ENCODE results near the gene MCC. TPM values are rescaled to one million over a fixed set of nuclear protein-coding genes. Genes with fewer than 3 reads are reported as not detected.
"Not testable (repeated sequence)": the region's sequence is repeated elsewhere in the genome, so short reads cannot be mapped to it uniquely, and the experiment has no call there.

The MCC gene
- total RNA-seq, 3 donors from 2014 or later: 24.3 to 46.5 (median 29.4) TPM

DNA sequence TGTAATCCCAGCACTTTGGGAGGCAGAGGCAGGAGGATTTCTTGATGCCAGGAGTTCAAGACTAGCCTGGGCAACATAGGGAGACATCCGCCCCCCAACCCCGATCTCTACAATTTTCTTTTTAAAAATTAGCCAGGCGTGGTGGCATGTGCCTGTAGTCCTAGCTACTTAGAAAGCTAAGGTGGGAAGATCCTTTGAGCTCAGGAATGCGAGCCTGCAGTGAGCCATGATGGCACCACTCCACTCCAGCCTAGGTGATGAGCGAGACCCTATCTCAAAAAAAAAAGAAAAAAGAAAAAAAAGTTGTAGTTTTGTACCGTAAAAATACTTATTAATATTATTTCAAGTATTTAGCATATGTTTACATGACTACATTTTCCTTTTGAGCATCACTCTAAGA, 82.7 kb downstream of the MCC start:
- TF ChIP-seq, protein P1, sequence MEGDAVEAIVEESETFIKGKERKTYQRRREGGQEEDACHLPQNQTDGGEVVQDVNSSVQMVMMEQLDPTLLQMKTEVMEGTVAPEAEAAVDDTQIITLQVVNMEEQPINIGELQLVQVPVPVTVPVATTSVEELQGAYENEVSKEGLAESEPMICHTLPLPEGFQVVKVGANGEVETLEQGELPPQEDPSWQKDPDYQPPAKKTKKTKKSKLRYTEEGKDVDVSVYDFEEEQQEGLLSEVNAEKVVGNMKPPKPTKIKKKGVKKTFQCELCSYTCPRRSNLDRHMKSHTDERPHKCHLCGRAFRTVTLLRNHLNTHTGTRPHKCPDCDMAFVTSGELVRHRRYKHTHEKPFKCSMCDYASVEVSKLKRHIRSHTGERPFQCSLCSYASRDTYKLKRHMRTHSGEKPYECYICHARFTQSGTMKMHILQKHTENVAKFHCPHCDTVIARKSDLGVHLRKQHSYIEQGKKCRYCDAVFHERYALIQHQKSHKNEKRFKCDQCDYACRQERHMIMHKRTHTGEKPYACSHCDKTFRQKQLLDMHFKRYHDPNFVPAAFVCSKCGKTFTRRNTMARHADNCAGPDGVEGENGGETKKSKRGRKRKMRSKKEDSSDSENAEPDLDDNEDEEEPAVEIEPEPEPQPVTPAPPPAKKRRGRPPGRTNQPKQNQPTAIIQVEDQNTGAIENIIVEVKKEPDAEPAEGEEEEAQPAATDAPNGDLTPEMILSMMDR (IDR thresholded peaks at IDR 0.05): no peak
- no peak for TF ChIP-seq POLR2A (IDR thresholded peaks at IDR 0.05)
- TF ChIP-seq POLR2AphosphoS5 (IDR thresholded peaks at IDR 0.05): no peak
- Histone ChIP-seq H3K4me1 (no peaks in the 10 kb centered on the region), H3K9me3 (no peaks in the 10 kb centered on the region), H3K27me3 (no peaks in the 10 kb centered on the region), H3K27ac (no peak overlapping the region), H3K36me3 (no peaks in the 10 kb centered on the region), H3K4me3 (no peak overlapping the region)
- intact Hi-C loops (cut with DNase I; ENCODE audit: low total_unique reads): no loop called here
- no peak for DNase-seq (ENCODE audit: low spot score in 2 of 2)

DNA sequence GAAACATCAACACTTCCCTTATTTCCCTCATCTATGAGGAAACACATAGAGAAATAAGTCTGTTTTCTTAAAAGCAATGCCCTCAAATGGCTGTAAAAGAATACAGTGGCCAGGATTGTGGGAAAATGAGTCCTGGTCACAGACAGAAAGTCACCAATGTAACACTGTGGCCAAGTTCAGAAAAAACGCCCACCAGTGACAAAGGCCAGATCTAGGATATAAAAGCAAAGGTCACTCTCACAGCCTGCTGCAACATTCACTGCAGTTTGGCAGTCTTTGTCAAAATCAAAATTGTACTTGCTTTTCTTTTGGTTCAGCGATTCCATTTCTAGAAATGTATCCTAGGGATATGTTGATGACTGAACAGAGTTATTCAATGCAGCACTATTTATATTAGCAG, 84.0 kb downstream of the MCC start:
- no peak overlapping the region for H3K4me3 ChIP-seq
- TF ChIP-seq POLR2A (IDR thresholded peaks at IDR 0.05) (no peak), POLR2AphosphoS5 (IDR thresholded peaks at IDR 0.05) (no peak)
- TF ChIP-seq, protein P1 (IDR thresholded peaks at IDR 0.05): no peak
- no peaks in the 10 kb centered on the region for H3K27me3 ChIP-seq
- H3K27ac ChIP-seq: no peak overlapping the region
- intact Hi-C loops (cut with DNase I; ENCODE audit: low total_unique reads): no loop called here
- no peaks in the 10 kb centered on the region for H3K9me3 ChIP-seq
- H3K36me3 ChIP-seq: no peaks in the 10 kb centered on the region
- H3K4me1 ChIP-seq: no peaks in the 10 kb centered on the region
- no peak for DNase-seq (ENCODE audit: low spot score in 2 of 2)

DNA sequence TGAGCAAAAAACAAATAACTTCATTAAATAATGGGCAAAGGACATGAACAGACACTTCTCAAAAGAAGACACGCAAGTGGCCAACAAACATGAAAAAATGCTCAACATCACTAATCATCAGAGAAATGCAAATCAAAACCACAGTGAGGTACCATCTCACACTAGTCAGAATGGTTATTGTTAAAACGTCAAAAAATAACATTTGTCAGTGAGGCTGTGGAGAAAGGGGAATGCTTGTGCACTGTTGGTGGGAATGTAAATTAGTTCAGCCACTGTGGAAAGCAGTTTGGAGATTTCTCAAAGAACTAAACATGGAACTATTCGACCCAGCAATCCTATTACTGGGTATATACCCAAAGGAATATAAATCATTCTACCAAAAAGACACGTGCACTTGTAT, 90.3 kb downstream of the MCC start:
- H3K4me1 ChIP-seq; intact Hi-C loops (cut with DNase I; ENCODE audit: low total_unique reads); H3K36me3 ChIP-seq; H3K9me3 ChIP-seq; H3K27ac ChIP-seq; H3K4me3 ChIP-seq; H3K27me3 ChIP-seq; DNase-seq (ENCODE audit: low spot score in 2 of 2): not testable (repeated sequence)

DNA sequence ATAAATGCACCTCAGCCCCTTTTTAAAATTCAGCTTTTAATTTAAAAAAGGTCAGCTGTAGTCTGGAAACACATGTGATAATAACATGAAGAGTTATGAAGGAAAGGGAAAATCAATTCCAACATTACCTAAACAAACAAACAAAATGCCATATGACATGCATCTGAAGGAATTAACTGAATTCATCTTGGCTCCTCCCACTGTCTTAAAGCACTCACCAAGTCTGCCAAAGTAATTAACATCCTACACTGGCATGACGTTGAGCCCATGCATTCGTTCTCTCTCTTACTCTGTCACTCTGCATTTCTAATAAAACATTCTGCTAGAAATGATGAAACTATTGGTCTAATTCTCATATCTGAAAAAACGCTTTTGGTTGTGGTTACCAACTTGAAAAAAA, 91.2 kb downstream of the MCC start:
- H3K9me3 ChIP-seq: no peaks in the 10 kb centered on the region
- no peaks in the 10 kb centered on the region for H3K36me3 ChIP-seq
- no peak for DNase-seq (ENCODE audit: low spot score in 2 of 2)
- no peaks in the 10 kb centered on the region for H3K27me3 ChIP-seq
- no peak overlapping the region for H3K4me3 ChIP-seq
- TF ChIP-seq POLR2AphosphoS5 (IDR thresholded peaks at IDR 0.05): no peak
- TF ChIP-seq, protein P1 (IDR thresholded peaks at IDR 0.05): no peak
- no peak for TF ChIP-seq POLR2A (IDR thresholded peaks at IDR 0.05)
- no peaks in the 10 kb centered on the region for H3K4me1 ChIP-seq
- intact Hi-C loops (cut with DNase I; ENCODE audit: low total_unique reads): no loop called here
- H3K27ac ChIP-seq: no peak overlapping the region

DNA sequence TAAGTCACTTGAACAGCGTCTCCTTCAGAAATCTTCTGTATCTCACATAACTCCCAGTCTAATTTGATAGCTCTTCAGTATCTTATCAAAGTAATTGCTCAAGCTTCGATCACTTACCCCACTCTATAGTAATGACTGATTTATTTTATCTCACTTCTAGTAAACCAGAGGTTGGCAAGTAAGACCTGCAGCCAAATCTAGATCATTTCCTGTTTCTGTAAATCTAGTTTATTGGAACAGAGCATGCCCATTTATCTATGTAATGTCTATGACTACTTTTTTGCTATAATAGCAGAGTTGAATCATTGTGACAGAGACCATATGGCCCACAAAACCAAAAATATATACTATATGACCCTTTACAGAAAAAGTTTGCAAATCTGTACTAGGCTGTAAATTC, 93.6 kb downstream of the MCC start:
- no peak for DNase-seq (ENCODE audit: low spot score in 2 of 2)
- no peak for TF ChIP-seq POLR2AphosphoS5 (IDR thresholded peaks at IDR 0.05)
- no peak overlapping the region for H3K27ac ChIP-seq
- no peaks in the 10 kb centered on the region for H3K36me3 ChIP-seq
- intact Hi-C loops (cut with DNase I; ENCODE audit: low total_unique reads): no loop called here
- no peaks in the 10 kb centered on the region for H3K4me1 ChIP-seq
- H3K4me3 ChIP-seq: no peak overlapping the region
- no peaks in the 10 kb centered on the region for H3K27me3 ChIP-seq
- no peaks in the 10 kb centered on the region for H3K9me3 ChIP-seq

DNA sequence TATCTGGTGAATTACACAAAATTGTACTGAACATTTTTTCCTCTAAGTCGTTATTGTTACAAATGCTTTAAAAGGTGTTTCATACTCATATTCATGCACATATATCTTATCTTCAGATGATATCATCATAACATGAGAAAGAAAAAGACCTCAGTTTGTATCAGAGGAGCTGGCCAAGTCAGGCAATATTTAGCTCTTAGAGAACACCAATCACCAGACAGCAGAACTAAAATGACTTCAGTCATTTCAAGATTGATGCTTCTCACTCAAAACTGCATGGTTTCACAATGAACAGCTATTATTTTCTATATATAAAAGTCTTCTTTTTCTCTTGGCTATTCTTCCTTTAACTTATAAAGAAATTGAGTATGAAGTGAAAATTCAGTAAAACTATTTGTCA, 98.0 kb downstream of the MCC start:
- Histone ChIP-seq H3K27ac (no peak overlapping the region), H3K4me1 (no peaks in the 10 kb centered on the region), H3K9me3 (no peaks in the 10 kb centered on the region), H3K4me3 (no peak overlapping the region), H3K27me3 (no peaks in the 10 kb centered on the region), H3K36me3 (no peaks in the 10 kb centered on the region)
- no peak for TF ChIP-seq POLR2A (IDR thresholded peaks at IDR 0.05)
- TF ChIP-seq, protein P1 (IDR thresholded peaks at IDR 0.05): no peak
- TF ChIP-seq POLR2AphosphoS5 (IDR thresholded peaks at IDR 0.05): no peak
- no peak for DNase-seq (ENCODE audit: low spot score in 2 of 2)
- intact Hi-C loops (cut with DNase I; ENCODE audit: low total_unique reads): no loop called here

All from breast epithelium (tissue), 4 donors.